Astrocyte of the spinal cord (primary cell): ENCODE measurements around the gene TBCD.
A peak's percentile ranks its signal among the peaks of the same experiment; 100 is the strongest.

Experiments used
- DNase-seq: peaks from one replicate; pipeline ENCODE4 v3.0.0; 2011; ENCODE audit warnings: low read depth, low spot score
- H3K4me3 ChIP-seq: 2 replicates; pipeline ENCODE4 v1.5.1; 2011; ENCODE audit warnings: low read depth, mild to moderate bottlenecking, low read length, moderate library complexity
- in situ Hi-C: cut with HindIII; loops from 2 replicates; pipeline ENCODE4 v1.10.0; 2017; ENCODE audit warnings: low sequenced_read_pairs
- TF ChIP-seq, protein P1 (sequence below): IDR thresholded peaks from 2 replicates; pipeline ENCODE4 v1.5.1; 2012; ENCODE audit warnings: low read depth, mild to moderate bottlenecking, low read length, inconsistent platforms

TBCD gene

DNA sequence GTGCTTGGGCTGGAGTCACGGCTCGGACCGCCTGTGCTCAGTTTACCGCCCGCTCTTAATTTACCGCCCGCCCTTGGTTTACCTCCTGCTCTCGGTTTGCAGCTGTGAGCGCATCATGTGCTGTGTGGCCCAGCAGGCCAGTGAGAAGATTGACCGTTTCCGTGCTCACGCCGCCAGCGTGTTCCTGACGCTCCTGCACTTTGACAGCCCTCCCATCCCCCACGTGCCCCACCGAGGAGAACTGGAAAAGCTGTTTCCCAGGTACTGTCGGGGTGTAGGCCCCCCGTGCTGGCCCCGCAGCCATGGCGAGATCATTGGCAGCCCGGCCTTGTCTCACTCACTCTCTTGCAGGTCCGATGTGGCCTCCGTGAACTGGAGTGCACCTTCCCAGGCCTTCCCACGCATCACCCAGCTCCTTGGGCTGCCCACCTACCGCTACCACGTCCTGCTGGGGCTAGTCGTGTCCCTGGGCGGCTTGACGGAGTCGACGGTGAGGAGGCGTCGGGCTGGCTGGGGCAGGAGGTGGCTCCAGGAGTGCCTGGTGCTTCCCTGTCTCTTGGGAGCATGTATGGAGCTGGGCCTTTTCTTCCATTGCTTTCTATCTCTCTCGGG lies 177.3 kb downstream of the TBCD start:
- DNase-seq, result no peak
- no peak overlapping the region for H3K4me3 ChIP-seq
- TF ChIP-seq, protein P1, sequence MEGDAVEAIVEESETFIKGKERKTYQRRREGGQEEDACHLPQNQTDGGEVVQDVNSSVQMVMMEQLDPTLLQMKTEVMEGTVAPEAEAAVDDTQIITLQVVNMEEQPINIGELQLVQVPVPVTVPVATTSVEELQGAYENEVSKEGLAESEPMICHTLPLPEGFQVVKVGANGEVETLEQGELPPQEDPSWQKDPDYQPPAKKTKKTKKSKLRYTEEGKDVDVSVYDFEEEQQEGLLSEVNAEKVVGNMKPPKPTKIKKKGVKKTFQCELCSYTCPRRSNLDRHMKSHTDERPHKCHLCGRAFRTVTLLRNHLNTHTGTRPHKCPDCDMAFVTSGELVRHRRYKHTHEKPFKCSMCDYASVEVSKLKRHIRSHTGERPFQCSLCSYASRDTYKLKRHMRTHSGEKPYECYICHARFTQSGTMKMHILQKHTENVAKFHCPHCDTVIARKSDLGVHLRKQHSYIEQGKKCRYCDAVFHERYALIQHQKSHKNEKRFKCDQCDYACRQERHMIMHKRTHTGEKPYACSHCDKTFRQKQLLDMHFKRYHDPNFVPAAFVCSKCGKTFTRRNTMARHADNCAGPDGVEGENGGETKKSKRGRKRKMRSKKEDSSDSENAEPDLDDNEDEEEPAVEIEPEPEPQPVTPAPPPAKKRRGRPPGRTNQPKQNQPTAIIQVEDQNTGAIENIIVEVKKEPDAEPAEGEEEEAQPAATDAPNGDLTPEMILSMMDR, result no peak
- in situ Hi-C loops, result no loop called here

DNA sequence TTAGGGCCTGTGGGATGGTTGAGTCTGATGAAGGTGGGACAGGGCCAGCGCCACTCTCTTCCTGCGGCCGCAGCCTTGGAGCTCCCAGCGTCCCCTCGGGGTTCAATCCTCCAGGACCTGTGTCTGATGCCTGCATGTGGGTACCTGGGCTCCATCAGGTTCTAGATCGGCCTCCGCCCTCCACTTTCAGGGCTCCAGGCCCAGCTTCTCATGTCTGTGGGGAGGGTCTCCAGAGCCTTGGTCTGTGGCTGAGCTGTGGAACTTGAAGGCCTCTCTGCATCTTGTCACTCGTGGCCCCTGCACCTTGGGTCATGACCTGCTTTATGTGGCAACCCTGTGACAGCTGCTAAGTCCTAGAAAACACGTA lies 177.8 kb downstream of the TBCD start:
- DNase-seq, result no peak
- H3K4me3 ChIP-seq, result no peak overlapping the region
- TF ChIP-seq, protein P1, result no peak
- in situ Hi-C loops, result no loop called here

DNA sequence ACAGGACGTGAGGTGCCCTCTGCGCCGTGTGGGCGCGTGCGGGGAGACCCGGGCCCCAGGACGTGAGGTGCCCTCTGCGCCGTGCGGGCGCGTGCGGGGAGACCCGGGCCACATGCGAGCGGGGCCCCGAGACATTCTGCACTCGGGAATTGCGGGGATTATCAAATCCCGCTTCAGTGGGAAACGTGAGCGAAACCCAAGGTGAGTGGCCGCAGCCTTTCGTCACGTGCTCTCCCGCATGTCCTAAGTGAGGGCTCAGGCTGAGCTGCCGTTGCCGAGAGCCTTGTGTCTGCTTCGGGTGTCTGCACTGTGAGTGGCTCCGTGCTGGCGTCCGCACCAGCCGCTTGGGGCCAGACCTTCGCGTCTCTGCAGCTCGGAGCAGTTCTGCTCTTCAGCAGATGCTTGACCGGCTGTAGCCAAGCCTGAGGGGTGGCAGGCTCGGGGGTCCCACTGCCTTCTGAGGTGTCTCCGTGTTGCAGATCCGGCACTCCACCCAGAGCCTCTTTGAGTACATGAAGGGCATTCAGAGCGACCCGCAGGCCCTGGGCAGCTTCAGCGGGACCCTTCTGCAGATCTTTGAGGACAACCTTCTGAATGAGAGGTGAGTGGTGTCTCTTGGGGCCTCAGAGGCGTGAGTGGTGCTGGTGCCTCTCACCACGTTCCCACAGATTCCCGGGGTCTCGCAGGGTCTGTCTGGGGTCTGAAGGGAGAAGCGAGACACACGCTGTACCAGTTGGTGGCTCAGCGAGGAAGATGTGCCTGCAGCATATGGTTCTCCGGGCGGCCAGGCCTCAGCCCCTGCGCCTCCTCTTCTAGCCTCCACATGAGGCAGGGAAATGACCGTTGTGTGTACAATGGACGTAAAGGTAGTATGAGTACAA lies 178.4 kb downstream of the TBCD start:
- in situ Hi-C loops, result no loop called here
- H3K4me3 ChIP-seq, result no peak overlapping the region
- no peak for DNase-seq
- TF ChIP-seq, protein P1, result no peak

DNA sequence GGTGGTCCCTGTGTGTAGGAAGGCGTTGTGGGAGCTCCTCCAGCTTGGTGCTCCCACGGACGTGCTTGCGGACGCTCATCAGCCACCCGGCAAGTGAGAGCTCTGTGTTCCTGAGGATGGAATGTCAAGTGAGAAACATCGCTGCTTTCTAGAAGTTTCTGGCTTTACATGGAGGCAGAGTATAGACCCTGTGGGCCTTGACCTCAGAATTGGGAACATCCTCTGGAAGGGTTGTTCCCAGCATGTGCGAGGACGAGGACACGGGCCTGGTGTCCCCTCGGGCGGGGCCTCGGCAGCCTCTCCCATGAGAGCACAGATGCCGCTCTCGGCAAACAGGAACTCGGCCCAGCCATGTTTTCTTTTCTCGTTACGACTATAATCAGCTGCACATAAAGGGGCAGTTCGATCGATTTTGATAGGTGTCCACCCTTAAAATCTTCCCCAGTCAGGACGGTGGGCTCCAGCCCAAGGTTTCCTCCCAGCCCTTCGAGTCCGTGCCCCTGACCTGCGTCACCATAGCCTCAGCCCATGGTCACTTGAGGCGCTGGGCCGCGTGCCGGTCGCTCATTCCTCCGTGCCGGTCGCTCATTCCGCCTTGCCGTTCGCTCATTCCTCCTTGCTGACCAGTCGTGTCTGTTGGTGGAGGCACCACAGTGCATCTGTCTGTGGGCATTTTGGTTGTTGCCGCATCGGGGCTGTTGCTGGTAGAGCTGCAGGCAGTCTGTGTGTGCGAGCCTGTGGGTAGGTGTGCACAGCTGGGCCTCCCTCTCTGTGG lies 179.2 kb downstream of the TBCD start:
- in situ Hi-C loops, result no loop called here
- TF ChIP-seq, protein P1, result no peak
- no peak overlapping the region for H3K4me3 ChIP-seq
- no peak for DNase-seq

DNA sequence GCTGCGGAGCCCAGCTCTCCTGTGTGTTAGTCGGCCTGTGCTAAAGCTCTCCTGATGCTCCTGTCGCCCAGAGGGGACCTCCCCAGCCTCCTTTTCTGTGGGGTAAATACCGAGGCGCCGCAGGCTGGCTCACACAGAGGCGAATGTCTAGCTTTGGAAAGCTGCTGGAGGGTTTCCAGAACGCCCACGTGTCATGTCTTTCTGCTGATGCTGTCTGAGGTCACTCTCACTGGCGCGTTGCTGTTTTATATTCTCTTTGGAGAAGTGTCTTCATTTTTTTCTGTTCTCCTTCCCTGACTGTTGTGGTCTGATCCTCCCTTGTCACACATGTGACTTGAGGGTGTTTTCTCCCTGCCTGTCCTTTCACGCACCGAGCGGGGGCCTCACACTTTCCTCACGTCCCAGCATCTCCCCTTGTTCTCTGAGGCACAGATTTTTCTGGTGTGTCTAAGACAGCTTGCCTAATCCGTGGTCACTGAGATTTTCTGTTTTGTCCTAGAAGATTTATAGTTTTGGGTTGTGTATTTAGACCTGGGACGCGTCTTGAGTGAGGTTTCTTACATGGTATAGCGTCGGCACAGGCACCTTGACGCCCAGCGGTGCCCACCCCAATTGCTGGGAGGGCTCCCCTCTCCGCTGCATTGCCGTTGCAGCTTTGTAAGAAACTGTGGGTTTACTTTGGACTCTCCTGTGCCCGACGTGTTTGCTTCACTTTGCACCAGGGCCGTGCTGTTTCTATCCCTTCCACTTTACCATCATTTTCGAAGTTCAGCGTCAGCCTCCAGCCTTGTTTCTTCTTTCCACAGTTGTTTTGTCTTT lies 180.0 kb downstream of the TBCD start:
- peak; percentile 88 for DNase-seq
- in situ Hi-C loops, result no loop called here
- H3K4me3 ChIP-seq, result no peak overlapping the region
- TF ChIP-seq, protein P1, result no peak
